Stomach smooth muscle (tissue), 2 donors: ENCODE measurements around the gene CAMK2N2.
A peak's percentile ranks its signal among the peaks of the same experiment; 100 is the strongest.
"Not testable (repeated sequence)": the region's sequence is repeated elsewhere in the genome, so short reads cannot be mapped to it uniquely, and the experiment has no call there.

ENCODE experiments used
- H3K27ac ChIP-seq: one replicate; pipeline ENCODE4 v1.7.0; 2013; ENCODE audit warnings: mild to moderate bottlenecking, low read length, inconsistent platforms
- H3K27me3 ChIP-seq, 2 donors: one replicate each; pipeline ENCODE4 v1.7.0; 2013; ENCODE audit warnings: low read length in 2 of 2; ENCODE audit not compliant: insufficient read depth in 2 of 2, control insufficient read depth in 1 of 2
- H3K36me3 ChIP-seq, 2 donors: one replicate each; pipeline ENCODE4 v1.7.0; 2013; ENCODE audit warnings: low read length in 2 of 2; ENCODE audit not compliant: control insufficient read depth in 2 of 2, insufficient read depth in 2 of 2
- H3K4me1 ChIP-seq: one replicate; pipeline ENCODE4 v1.7.0; 2013; ENCODE audit warnings: low read length; ENCODE audit not compliant: control insufficient read depth, insufficient read depth
- H3K4me3 ChIP-seq, 2 donors: one replicate each; pipeline ENCODE4 v1.7.0; 2013; ENCODE audit warnings: low read length in 2 of 2
- H3K9ac ChIP-seq, 2 donors: one replicate each; pipeline ENCODE4 v1.7.0; 2013; ENCODE audit warnings: low read length in 2 of 2, mild to moderate bottlenecking in 1 of 2
- H3K9me3 ChIP-seq, 2 donors: one replicate each; pipeline ENCODE4 v1.7.0; 2013; ENCODE audit warnings: low read length in 2 of 2; ENCODE audit not compliant: control insufficient read depth in 2 of 2
- donor health status: healthy.
- donor health status: Pancreatic carcinoma.

CAMK2N2 gene

DNA sequence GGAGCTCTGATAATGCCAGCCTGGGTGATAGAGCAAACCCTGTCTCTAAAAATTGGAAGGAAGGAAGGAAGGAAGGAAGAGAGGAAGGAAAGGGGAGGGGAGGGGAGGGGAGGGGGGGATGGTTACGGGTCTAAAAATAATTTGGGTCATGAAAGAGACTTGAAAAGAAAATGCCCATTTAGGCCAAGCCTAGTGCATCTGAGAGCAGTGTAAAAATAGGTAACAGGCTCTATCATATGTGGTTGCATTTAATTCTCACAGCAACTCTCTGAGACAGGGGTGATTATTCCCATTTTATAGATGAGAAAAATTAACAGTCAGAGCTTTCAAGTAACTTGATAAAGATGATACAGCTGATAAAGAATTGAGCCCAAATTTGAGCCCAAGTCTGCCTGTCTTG, 10.9 kb upstream of the CAMK2N2 start:
- peaks cover 21 to 25% of the 10 kb centered on the region in 2 donors for H3K27me3 ChIP-seq
- H3K9me3 ChIP-seq, result no peaks in the 10 kb centered on the region
- H3K27ac ChIP-seq, result no peak overlapping the region
- H3K36me3 ChIP-seq, result no peaks in the 10 kb centered on the region
- H3K4me1 ChIP-seq, result peaks cover 3% of the 10 kb centered on the region
- H3K4me3 ChIP-seq, result no peak overlapping the region
- no peak overlapping the region for H3K9ac ChIP-seq

DNA sequence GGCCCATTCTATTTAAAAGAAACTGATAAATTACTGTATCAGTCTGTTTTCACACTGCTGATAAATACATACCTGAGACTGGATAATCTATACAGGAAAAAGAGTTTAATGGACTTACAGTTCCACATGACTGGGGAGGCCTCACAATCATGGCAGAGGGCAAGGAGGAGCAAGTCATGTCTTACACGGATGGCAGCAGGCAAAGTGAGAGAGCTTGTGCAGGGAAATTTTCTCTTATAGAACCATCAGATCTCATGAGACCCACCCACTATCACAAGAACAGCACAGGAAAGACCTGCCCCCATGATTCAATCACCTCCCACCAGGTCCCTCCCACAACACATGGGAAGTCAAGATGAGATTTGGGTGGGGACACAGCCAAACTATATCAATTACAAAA, 5.9 kb upstream of the CAMK2N2 start:
- not testable (repeated sequence) for H3K4me1 ChIP-seq, H3K36me3 ChIP-seq, H3K27ac ChIP-seq, H3K9ac ChIP-seq, H3K4me3 ChIP-seq, H3K9me3 ChIP-seq
- H3K27me3 ChIP-seq, result peaks cover 12 to 18% of the 10 kb centered on the region in 2 donors

DNA sequence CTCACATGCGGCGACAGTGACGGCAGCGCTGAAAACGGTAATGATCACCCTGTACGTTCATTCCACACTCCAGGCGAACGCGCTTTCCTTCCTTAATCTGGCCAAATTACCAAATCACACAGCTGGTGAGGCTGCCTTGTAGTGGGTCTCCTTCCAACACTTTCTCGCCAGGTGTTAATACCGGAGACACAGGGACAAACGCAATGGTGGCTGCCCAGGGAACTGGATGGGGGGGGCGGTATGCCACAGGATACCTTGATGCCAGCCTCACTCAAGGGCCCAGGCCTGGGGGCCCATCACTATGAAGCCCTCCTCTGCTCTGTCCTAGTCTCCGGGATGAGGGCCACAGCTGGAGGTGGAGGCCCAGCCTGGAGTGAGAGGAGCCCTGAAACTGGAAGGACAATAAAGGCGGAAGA, 1.4 kb upstream of the CAMK2N2 start:
- no peak overlapping the region for H3K9ac ChIP-seq
- H3K27ac ChIP-seq, result no peak overlapping the region
- peaks cover 40 to 54% of the 10 kb centered on the region in 2 donors for H3K27me3 ChIP-seq
- H3K9me3 ChIP-seq, result no peaks in the 10 kb centered on the region
- no peaks in the 10 kb centered on the region for H3K36me3 ChIP-seq
- no peak overlapping the region for H3K4me3 ChIP-seq
- peaks cover 21% of the 10 kb centered on the region for H3K4me1 ChIP-seq

DNA sequence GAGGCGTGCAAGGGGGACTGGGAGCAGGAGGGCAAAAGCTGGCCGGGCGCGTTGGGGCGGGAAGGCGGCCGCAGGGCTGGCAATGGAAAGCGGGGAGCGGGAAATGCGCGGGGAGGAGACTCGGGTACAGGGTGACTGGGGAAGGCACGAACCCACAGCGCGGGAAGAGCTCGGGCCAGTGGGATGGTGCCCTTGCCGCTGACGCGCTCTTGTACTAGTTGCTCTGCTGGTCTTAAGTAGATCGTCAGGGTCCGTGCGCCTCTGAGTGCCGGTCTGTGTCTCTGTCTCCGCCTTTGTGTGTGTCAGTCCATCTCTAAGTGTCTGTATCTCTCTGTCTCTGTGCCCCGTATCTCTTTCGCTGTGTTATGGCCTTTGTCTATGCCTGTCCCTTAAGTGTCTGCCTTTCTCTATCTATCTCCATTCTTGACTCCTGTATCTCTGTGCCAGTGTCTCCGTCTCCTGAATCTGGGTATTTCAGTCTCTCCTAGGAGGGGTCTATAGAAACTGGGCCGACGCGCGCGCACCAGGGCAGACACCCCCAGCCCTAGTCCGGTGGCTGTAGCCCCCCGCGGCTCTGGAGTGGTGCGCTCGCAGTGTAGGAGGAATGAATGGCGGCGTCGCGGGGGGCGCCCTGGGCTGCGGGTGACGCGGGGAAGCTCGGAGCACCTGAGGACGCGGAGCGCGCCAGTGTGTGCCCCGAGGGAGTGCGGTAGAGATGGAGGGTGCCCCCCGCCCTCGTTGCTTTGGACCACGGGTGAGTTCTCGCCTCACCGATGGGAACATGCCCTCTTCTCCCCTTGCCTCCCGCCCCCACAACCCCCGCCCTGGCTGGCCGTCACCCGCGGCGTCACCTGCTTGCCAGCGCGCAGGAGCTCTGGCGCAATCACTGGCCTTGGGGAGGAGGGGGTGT, 756 bp upstream of the CAMK2N2 start:
- H3K27ac ChIP-seq, result no peak overlapping the region
- no peaks in the 10 kb centered on the region for H3K9me3 ChIP-seq
- H3K9ac ChIP-seq, result no peak overlapping the region
- H3K36me3 ChIP-seq, result no peaks in the 10 kb centered on the region
- H3K4me1 ChIP-seq, result peaks cover 21% of the 10 kb centered on the region
- peak overlapping the region; percentile 43 to 59 for H3K4me3 ChIP-seq
- peaks cover 41 to 59% of the 10 kb centered on the region in 2 donors for H3K27me3 ChIP-seq

DNA sequence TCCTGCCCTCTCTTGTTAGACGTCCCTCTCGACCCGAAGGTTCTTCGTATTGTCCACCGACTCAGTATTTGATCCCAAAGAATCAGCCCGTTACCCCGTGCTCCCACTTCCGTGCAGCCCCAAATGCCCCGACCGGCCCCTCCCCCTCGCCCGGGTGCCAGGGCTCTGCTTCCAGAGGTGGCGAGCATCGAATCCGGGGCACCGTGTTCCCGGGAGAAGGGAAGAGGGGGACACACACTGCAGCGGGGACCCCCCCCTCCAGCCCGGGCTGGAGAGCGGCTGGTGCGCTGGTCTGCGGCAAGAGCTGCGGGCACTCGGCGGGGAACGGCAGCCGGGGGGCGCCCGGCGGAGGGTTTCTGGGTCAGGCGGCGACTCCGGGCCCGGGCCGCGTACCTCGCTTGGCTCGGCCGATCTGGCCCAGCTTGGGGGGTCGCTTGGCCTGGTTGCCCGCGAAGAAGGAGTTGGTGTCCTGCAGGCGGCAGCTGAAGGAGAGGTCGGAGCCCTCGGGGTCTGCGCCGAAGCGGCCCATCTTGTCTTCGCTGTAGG, 556 bp downstream of the CAMK2N2 start:
- Histone ChIP-seq H3K27me3 (peaks cover 41 to 62% of the 10 kb centered on the region in 2 donors), H3K9ac (no peak overlapping the region), H3K36me3 (no peaks in the 10 kb centered on the region)

DNA sequence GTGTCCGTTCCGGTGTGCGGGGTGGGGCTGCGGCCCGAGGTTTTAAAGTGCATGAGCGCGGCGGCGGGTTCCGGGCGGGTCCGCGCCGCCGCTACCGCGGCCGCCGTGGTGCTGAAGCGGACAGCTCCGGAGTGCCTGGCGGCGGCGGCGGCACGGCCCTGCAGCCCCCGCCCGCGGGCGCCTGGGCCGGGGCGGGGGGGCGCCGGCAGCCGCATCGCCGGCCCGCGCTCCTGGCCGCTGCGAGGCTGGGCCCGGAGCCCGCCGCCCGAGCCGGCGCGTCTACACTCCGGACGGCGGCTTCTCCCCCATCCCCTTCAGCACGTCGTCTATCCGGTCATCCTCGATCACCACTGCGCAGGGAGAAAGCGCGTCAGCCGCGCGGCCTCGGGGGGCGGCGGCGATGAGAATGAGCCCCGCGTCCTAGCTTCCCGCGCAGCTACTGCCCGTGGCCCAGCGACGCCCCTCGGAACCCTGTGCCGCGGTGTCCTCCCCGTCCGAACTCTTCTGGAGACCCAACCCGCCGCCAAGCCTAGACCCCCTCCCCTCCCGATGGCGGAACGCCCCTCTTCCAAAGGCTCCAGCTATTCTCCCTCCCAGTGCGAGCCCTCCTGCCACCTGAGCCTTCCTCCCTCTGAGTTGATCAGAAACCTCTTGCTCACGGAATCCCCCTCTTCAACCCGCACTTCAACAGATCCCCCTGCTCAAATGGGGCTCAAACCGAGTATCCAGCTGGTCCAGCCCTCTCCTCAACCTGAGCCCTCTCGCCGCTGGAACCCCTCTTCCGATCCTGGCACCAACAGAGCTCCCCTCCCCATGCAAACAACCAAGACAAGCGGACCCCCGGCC, 1.3 kb downstream of the CAMK2N2 start:
- peaks cover 21% of the 10 kb centered on the region for H3K4me1 ChIP-seq
- peaks cover 41 to 62% of the 10 kb centered on the region in 2 donors for H3K27me3 ChIP-seq

More for the DNA sequence above, 556 bp downstream of the CAMK2N2 start:
- Histone ChIP-seq H3K4me1 (peaks cover 21% of the 10 kb centered on the region), H3K9me3 (no peaks in the 10 kb centered on the region), H3K27ac (no peak overlapping the region), H3K4me3 (peak overlapping the region in 1 of 2 donors; percentile 59)

DNA sequence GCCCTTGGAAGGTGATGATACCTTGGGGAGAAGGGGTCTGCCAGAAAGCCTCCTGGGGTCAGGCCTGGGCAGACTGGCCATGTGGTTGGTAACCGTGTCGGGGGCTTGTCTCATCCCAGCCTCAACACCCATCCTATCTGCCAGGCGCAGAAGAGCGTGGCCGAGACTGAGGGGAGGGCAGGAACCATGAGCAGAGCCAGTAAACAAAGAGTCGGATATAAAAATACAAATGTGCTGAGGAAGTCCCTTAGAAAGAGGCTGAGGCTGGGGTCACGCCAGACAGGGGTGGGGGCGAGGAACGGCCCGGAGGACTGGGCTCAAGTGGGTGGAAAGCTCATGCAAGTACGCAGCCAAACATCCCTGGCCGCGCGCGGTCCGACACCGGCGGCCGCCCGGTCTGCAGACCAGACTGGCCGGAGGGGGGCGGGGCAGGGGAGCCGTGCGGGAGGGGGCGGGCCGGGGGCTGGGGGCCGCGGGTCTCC, 1.9 kb downstream of the CAMK2N2 start:
- Histone ChIP-seq H3K4me3 (no peak overlapping the region), H3K36me3 (no peaks in the 10 kb centered on the region), H3K27me3 (peaks cover 38 to 57% of the 10 kb centered on the region in 2 donors), H3K9me3 (no peaks in the 10 kb centered on the region), H3K27ac (no peak overlapping the region), H3K9ac (no peak overlapping the region), H3K4me1 (peaks cover 21% of the 10 kb centered on the region)

More for the DNA sequence above, 1.3 kb downstream of the CAMK2N2 start:
- H3K27ac ChIP-seq, result no peak overlapping the region
- H3K9ac ChIP-seq, result no peak overlapping the region
- H3K36me3 ChIP-seq, result no peaks in the 10 kb centered on the region
- no peaks in the 10 kb centered on the region for H3K9me3 ChIP-seq
- H3K4me3 ChIP-seq, result peak overlapping the region; percentile 19 to 59

DNA sequence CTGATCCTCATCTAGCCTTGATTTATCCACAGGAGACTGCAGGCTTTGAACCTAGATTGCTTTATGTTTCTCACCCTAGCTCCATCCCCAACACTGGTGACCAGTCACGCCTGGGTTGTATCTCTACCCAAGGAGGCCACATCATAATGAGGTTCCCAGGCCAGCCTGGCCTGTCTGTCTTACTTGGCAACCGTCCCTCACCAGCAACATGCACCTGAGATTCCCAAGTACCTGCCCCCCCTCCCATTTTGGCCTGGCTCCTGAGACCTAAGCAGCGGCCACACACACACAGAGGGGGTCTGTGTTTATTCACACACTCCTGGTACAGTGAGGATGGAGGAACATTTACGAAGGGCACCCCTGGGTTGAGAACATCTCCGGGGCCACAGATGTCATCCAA, 2.4 kb downstream of the CAMK2N2 start:
- H3K9ac ChIP-seq, result no peak overlapping the region
- no peak overlapping the region for H3K27ac ChIP-seq
- H3K4me3 ChIP-seq, result no peak overlapping the region
- peaks cover 36 to 57% of the 10 kb centered on the region in 2 donors for H3K27me3 ChIP-seq
- peaks cover 21% of the 10 kb centered on the region for H3K4me1 ChIP-seq
- no peaks in the 10 kb centered on the region for H3K9me3 ChIP-seq
- H3K36me3 ChIP-seq, result no peaks in the 10 kb centered on the region

DNA sequence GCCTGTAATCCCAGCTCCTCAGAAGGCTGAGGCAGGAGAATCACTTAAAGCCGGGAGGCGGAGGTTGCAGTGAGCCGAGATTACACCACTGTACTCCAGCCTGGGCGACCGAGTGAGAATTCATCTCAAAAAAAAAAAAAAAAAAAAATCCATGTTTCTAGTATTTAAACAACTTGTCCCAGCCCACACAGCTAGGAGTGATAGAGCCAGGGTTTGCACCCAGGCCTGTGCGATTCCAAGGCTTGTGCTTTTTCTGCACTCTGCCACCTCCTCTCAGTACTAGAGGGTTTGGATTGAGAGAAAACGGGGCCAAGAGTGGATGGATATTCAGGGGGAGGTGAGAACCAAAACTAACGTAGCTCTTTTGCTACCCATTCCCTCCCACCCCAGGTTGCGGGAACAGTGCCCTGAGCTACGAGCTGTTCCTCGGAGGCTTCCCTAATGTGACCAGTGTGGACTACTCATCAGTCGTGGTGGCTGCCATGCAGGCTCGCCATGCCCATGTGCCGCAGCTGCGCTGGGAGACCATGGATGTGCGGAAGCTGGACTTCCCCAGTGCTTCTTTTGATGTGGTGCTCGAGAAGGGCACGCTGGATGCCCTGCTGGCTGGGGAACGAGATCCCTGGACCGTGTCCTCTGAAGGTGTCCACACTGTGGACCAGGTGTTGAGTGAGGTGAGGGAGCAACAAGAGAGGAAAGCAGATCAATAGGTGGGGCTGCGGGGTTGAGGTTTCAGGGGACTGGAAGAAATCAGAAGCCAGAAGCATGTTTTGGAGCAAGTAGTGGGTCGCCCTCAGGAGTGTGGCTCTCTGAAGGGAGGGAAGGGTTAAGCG, 4.1 kb downstream of the CAMK2N2 start:
- Histone ChIP-seq H3K27ac (no peak overlapping the region), H3K27me3 (peaks cover 29 to 45% of the 10 kb centered on the region in 2 donors), H3K36me3 (no peaks in the 10 kb centered on the region)

More for the DNA sequence above, 4.1 kb downstream of the CAMK2N2 start:
- Histone ChIP-seq H3K4me1 (peaks cover 21% of the 10 kb centered on the region), H3K9ac (no peak overlapping the region), H3K4me3 (no peak overlapping the region), H3K9me3 (no peaks in the 10 kb centered on the region)
